Thoracic aorta (tissue), 2 donors: Measurements from ENCODE around the gene C1QL3. TPM values are rescaled to one million over a fixed set of nuclear protein-coding genes. Genes with fewer than 3 reads are reported as not detected.

Source experiments
- ATAC-seq: fragments of 150-250 bp; one replicate; pipeline ENCODE4 v1.8.0; 2017; ENCODE audit warnings: low read depth; ENCODE audit not compliant: insufficient number of reproducible peaks, low FRiP score
- DNase-seq: peaks from one replicate; pipeline ENCODE4 v3.0.0-alpha.2; 2020; ENCODE audit warnings: low spot score
- H3K27ac ChIP-seq, 2 donors: fragments of 200-600 bp; sonication (generic); 1 replicate in 1 of 2; 2 replicates in 1 of 2; pipeline ENCODE4 v1.5.1; 2016; ENCODE audit warnings: mild to moderate bottlenecking in 2 of 2, moderate library complexity in 2 of 2
- H3K27me3 ChIP-seq: fragments of 200-600 bp; sonication (generic); replicated peaks from 2 replicates; pipeline ENCODE4 v1.6.0; 2016; ENCODE audit warnings: mild to moderate bottlenecking; ENCODE audit not compliant: insufficient read depth
- H3K36me3 ChIP-seq: fragments of 200-600 bp; sonication (generic); one replicate; pipeline ENCODE4 v1.5.1; 2016
- H3K4me1 ChIP-seq, 2 donors: fragments of 200-600 bp; sonication (generic); 1 replicate in 1 of 2; 2 replicates in 1 of 2; pipeline versions ENCODE4 v1.5.1 to v1.6.0; 2016; ENCODE audit warnings: low read depth in 2 of 2, mild to moderate bottlenecking in 1 of 2; ENCODE audit not compliant: control insufficient read depth in 1 of 2
- H3K4me3 ChIP-seq: fragments of 200-600 bp; sonication (generic); 2 replicates; pipeline ENCODE4 v1.5.1; 2016; ENCODE audit warnings: mild to moderate bottlenecking
- H3K9me3 ChIP-seq: fragments of 200-600 bp; sonication (generic); 2 replicates; pipeline ENCODE4 v1.5.1; 2016
- total RNA-seq, 2 donors: library from RNA; depleted of rRNA; stranded (reverse); fragments of >200 nt; gene quantifications; one replicate each; pipeline versions ENCODE4 v1.1.0 to v1.2.3, GENCODE V29; 2016
- TF ChIP-seq, protein P1 (sequence below): fragments of 200-600 bp; sonication (generic); IDR thresholded peaks from one replicate; pipeline ENCODE4 v1.5.1; 2019; ENCODE audit warnings: antibody characterized with exemption

C1QL3 gene
- total RNA-seq, 2 donors from 2014 or later = not detected

GRCh38 chr10:16559236-16559773, 37.6 kb upstream of the C1QL3 start:
- ATAC-seq = no peak
- Histone ChIP-seq H3K4me3 (no peak overlapping the region), H3K27me3 (no peaks in the 10 kb centered on the region), H3K36me3 (no peaks in the 10 kb centered on the region), H3K9me3 (no peaks in the 10 kb centered on the region), H3K4me1 (no peaks in the 10 kb centered on the region), H3K27ac (no peak overlapping the region)
- TF ChIP-seq, protein P1, sequence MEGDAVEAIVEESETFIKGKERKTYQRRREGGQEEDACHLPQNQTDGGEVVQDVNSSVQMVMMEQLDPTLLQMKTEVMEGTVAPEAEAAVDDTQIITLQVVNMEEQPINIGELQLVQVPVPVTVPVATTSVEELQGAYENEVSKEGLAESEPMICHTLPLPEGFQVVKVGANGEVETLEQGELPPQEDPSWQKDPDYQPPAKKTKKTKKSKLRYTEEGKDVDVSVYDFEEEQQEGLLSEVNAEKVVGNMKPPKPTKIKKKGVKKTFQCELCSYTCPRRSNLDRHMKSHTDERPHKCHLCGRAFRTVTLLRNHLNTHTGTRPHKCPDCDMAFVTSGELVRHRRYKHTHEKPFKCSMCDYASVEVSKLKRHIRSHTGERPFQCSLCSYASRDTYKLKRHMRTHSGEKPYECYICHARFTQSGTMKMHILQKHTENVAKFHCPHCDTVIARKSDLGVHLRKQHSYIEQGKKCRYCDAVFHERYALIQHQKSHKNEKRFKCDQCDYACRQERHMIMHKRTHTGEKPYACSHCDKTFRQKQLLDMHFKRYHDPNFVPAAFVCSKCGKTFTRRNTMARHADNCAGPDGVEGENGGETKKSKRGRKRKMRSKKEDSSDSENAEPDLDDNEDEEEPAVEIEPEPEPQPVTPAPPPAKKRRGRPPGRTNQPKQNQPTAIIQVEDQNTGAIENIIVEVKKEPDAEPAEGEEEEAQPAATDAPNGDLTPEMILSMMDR = no peak
- no peak for DNase-seq

DNA sequence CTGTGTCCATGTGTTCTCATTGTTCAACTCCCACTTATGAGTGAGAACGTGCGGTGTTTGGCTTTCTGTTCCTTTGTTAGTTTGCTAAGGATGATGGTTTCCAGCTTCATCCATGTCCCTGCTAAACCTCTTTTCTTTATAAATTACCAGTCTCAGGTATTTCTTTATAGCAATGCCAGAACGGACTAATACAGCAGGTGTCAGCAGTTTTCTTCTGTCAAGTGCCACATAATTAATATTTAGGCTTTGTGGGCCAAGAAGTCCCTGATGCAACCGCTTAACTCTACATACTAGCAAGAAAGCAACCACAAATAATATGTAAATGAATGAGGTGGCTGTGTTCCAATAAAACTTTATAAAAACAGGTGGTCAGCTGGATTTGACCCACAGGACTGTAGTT, 26.3 kb upstream of the C1QL3 start:
- Histone ChIP-seq H3K27ac (no peak overlapping the region), H3K4me1 (peaks cover 8 to 17% of the 10 kb centered on the region in 2 donors), H3K9me3 (no peaks in the 10 kb centered on the region), H3K4me3 (no peak overlapping the region), H3K36me3 (no peaks in the 10 kb centered on the region), H3K27me3 (no peaks in the 10 kb centered on the region)
- TF ChIP-seq, protein P1 = no peak
- ATAC-seq (no peak), DNase-seq (no peak)

GRCh38 chr10:16545116-16545736, 23.5 kb upstream of the C1QL3 start:
- H3K4me3 ChIP-seq = peak overlapping the region; percentile 24
- peaks cover 8 to 17% of the 10 kb centered on the region in 2 donors for H3K4me1 ChIP-seq
- H3K27ac ChIP-seq = no peak overlapping the region
- DNase-seq (no peak), ATAC-seq (no peak)
- H3K27me3 ChIP-seq = no peaks in the 10 kb centered on the region
- no peaks in the 10 kb centered on the region for H3K36me3 ChIP-seq
- TF ChIP-seq, protein P1 = peak; percentile 46
- H3K9me3 ChIP-seq = no peaks in the 10 kb centered on the region

DNA sequence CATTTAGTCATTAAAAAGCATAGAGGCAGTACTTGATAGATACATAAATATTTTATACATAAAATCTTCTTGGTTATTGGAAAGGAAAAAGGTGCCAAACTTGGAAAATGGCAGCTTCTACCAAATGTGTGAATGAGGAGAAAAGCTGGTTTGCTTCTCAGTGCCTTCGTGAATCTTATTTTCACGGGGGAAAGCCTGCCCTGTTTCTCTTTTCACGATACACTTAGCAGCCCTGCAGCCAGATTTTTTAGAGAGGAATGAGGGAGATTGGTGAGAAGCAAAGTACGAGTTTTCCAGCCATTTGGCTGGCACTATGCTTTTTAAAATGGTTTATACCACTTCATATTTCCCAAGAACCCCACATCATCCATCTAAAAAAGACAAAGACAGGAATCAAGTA, 22.9 kb upstream of the C1QL3 start:
- ATAC-seq (no peak), DNase-seq (no peak)
- TF ChIP-seq, protein P1 = no peak
- Histone ChIP-seq H3K36me3 (no peaks in the 10 kb centered on the region), H3K9me3 (no peaks in the 10 kb centered on the region), H3K4me1 (peaks cover 8 to 17% of the 10 kb centered on the region in 2 donors), H3K27me3 (no peaks in the 10 kb centered on the region), H3K27ac (no peak overlapping the region), H3K4me3 (peak overlapping the region; percentile 24)

GRCh38 chr10:16544099-16544498, 22.4 kb upstream of the C1QL3 start:
- DNase-seq = no peak
- H3K36me3 ChIP-seq = no peaks in the 10 kb centered on the region
- no peak for ATAC-seq
- H3K9me3 ChIP-seq = no peaks in the 10 kb centered on the region
- TF ChIP-seq, protein P1 = no peak
- H3K27ac ChIP-seq = no peak overlapping the region
- peaks cover 8 to 17% of the 10 kb centered on the region in 2 donors for H3K4me1 ChIP-seq
- no peak overlapping the region for H3K4me3 ChIP-seq
- H3K27me3 ChIP-seq = no peaks in the 10 kb centered on the region
